Central memory CD4-positive, alpha-beta T cell (primary cell): ENCODE data around the gene PSMC4.

Experiments
- DNase-seq: peaks from one replicate; pipeline ENCODE4 v3.0.0; 2022

Gene PSMC4

DNA sequence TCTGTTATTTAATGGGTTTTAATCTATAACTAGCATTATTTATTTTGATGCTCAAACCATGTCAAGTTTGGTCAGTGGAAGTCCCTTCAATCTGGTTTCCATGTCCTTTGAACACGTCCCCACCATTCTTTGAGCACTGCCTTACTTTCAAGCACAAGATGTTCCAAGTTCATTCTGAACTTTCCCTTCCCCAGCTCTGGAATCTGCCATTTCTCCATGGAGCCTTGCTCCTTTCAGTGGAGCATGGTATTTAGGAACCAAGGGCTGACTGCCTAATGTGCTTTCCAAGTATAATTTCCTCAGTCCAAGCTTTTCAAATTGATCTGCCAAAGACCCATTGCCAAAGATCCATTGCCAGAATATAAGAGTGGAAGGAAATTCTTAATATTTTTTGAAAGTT is 24.8 kb downstream of the PSMC4 start:
- no peak for DNase-seq

GRCh38 chr19:39996218-39996810 is 25.3 kb downstream of the PSMC4 start:
- DNase-seq, result no peak

DNA sequence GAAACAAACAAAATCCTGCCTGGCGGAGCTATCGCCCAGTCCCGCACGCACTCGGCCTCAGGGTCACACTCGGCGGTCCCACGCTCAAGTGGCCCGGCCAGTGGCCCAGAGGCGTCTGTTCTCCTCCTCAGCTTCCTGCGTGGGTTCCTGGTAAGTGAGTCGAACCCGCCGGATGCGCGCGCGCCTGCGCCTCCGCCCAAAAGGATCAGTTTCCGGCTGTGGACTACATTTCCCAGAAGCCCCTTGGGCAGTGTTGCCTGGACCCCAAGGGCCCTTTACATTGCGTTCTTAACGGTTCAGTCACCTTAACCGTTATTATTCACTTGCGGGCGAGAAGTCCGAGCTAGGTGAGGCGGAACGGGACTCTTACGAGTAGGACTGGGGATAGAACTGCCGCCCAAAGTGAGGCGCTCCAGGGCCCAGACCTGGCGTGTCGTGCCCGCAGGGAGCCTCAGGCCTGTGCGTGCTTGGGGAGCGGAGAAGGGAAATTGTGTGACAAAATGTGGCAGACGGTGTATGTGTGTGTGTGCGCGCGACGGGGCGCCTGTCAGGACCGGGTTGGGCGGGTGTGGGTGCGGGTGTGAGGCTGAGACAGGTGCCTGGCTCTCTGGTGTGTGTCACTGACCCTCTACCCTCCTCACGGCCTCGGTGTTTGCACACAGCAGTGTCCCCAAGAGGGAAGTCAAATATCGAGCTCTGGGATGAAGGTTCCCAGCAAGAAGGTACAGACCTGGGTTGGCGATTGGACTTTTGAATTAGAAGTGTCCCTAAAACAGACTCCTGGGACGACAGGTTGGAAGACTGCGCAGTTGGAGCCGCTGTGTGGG is 26.1 kb downstream of the PSMC4 start, which contains the start of gene ZNF546:
ZNF546 (plus strand) TSS at position 250 of the 827 bp plus-strand sequence. CDS start 1,267 bp downstream, outside the sequence.
- peak; percentile 89 for DNase-seq

DNA sequence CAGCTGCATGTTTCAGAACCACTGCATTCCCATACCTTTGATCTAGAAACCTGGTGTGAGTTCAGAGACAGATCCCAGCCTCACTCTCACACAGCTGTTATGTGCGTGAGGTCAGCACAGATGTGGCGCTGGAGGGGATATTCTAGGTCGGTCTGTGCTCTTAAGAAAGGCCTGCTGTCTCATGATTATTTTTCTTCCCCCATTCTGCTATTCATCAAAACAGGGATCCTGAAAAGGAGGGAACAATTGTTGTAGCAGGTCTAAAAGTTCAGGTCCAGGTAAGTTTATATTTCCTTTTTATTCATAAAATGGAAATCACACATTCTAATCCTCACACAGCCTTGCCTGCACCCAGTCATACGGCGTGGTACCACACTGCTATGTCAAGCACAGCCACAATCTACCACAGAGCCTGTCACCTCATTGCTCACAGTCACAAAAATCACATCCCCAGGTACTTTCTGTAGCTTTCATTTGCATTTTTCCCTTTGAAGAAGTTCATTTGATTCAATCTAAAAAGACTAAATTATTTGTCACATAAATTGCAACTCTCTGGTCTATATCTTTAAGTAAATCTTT is 26.8 kb downstream of the PSMC4 start:
- DNase-seq, result no peak

DNA sequence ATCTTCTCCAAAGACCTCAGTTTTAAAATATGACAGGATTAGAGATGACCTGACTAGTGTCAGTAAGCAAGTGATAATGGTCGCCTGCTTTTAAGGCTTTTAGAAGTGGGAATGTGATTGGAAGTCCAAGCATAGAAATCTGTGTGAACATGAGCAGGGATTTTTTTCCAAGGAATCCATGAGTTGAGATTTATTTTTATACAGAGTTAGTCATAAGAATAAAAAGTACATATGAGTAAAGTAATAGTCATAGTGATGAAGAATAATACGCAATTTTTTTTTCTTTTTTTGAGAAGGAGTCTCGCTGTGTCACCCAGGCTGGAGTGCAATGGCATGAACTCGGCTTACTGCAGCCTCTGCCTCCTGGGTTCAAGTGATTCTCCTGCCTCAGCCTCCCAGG is 27.5 kb downstream of the PSMC4 start:
- no peak for DNase-seq

GRCh38 chr19:40005691-40006272 is 34.8 kb downstream of the PSMC4 start:
- DNase-seq, result no peak

GRCh38 chr19:40006273-40006691 is 35.3 kb downstream of the PSMC4 start:
- no peak for DNase-seq

DNA sequence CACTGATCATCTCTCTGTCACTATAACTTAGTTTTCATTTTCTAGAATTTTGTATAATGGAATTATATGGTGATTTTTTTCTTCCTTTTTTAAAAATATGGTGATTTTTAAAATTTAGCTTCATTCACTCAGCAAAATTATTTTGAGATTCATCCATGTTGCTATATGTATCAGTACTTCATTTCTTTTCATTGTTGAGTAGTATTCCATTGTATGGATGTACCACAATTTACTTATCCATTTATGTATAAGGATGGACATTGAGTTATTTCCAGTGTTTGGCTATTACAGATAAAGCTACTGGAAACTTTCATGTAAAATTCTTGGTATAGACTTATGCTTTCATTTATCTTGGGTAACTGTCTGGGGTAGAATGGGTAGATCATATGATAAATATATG is 38.7 kb downstream of the PSMC4 start:
- no peak for DNase-seq

- DNase-seq, result no peak
Measured at GRCh38 chr19:40013991-40014390, 43.0 kb downstream of the PSMC4 start.

DNA sequence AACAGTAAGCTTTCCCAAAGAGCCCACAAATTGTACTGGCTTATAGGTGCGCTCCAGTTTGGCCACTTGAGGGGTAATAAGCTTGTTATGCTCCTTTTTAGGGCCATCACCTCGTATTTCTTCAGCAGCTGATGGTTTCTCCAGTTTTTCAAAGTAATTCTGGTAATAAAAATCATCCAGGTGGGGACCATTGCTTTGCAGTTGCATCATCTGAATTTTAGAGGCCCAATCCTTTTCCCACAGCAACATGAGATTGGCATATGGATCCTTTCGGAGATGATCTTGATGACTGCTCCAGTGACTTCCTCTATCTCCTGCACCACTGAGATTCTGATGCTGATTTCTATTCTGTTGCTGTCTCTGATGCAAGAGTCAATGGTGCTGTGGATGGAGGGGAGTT is 53.0 kb downstream of the PSMC4 start:
- DNase-seq, result no peak

DNA sequence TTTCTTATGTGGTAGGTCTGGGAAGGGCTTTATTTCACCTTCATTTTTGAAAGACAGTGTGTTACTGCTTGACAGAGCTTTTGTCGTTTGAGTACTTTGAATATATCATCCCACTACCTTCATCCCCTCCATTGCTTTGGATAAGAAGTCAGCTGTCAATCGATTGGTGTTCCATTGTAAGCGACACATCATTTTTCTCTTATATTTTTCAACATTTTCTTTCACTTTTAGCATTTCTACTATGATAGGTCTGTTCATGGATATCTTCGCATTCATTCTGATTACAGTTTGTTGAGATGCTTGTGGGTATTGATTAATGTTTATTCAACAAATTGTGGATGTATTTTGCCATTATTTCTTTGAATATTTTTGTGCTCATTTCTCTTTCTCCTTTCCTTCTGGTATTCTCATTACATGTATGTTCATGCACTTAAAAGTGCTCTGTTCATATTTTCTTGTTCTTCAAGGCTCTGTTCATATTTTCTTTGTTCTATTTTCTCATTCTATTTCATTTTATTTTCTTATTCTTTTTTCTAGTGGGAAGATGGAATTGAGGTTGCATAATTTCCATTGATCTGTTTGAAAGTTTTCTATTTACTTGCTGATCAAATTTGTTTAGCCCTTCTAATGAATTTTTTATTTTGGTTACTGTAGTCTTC is 55.1 kb downstream of the PSMC4 start:
- DNase-seq, result no peak

GRCh38 chr19:40026597-40026970 is 55.6 kb downstream of the PSMC4 start:
- no peak for DNase-seq
